ENCODE measurements around the gene C10orf67. TPM values are rescaled to one million over a fixed set of nuclear protein-coding genes. Genes with fewer than 3 reads are reported as not detected.
"Not testable (repeated sequence)": the region's sequence is repeated elsewhere in the genome, so short reads cannot be mapped to it uniquely, and the experiment has no call there.

C10orf67 gene
- total RNA-seq (2014; rRNA removed; shearing (Covaris generic)) = under 0.01 and 0.25 TPM in 2 replicates
- 0.76 and 1.1 TPM in 2 replicates for polyA plus RNA-seq (2016; fragmentation: Nextera tagmentation; extraction: Ambion mirVana)

GRCh38 chr10:23344241-23344841 lies at the start of gene C10orf67:
TSS of gene C10orf67 (minus strand) at chr10:23344797. CDS start at chr10:23344774, 23 bp downstream.
- Histone ChIP-seq H3K9ac (peak within 1 kb of the TSS; percentile 55), H3K4me2 (ENCODE audit: unreplicated experiment) (peak within 1 kb of the TSS; percentile 90), H3K36me3 (ENCODE audit: low read depth) (no peaks in the 10 kb centered on the region), H3K27ac (peak within 1 kb of the TSS; percentile 41; the same call in 1 of the 2 replicates), H3K9me2 (ENCODE audit: insufficient read depth) (no peaks in the 10 kb centered on the region), H2AFZ (peak within 1 kb of the TSS; percentile 89), H3F3A (ENCODE audit: insufficient read depth) (peaks cover 19% of the 10 kb centered on the region), H4K20me1 (ENCODE audit: insufficient read depth) (no peaks in the 10 kb centered on the region), H3K9me3 (ENCODE audit: low read depth) (no peaks in the 10 kb centered on the region), H3K27me3 (replicated peaks; ENCODE audit: insufficient read depth) (no peaks in the 10 kb centered on the region), H3K79me2 (ENCODE audit: insufficient read depth) (no peaks in the 10 kb centered on the region), H3K4me1 (ENCODE audit: insufficient read depth) (peaks cover 40% of the 10 kb centered on the region), H3K4me3 (peak within 1 kb of the TSS; percentile 76)
- peak; percentile 46 for DNase-seq
- WGBS, 2 experiments (ENCODE audit: low coverage in 1 of 2, low lambda C conversion rate in 2 of 2, missing lambda C conversion rate in 2 of 2) = 1 to 2% methylated on average over 21 to 31 of the region's 31 CpGs
- TF ChIP-seq EZH2phosphoT487 (IDR thresholded peaks at IDR 0.05; ENCODE audit: insufficient read depth, low read depth) = no peak
- TF ChIP-seq EZH2 (IDR thresholded peaks at IDR 0.05; ENCODE audit: insufficient read depth, poor library complexity, severe bottlenecking) = no peak
- in situ Hi-C loops (cut with MboI) = no loop called here

GRCh38 chr10:23391821-23392220 lies 47.2 kb upstream of the C10orf67 start:
- no peaks in the 10 kb centered on the region for H3K4me1 ChIP-seq (ENCODE audit: insufficient read depth)
- H3K27ac ChIP-seq = no peak overlapping the region
- H3K9me2 ChIP-seq (ENCODE audit: insufficient read depth) = no peaks in the 10 kb centered on the region
- H4K20me1 ChIP-seq (ENCODE audit: insufficient read depth) = no peaks in the 10 kb centered on the region
- no peaks in the 10 kb centered on the region for H3K9me3 ChIP-seq (ENCODE audit: low read depth)
- H2AFZ ChIP-seq = no peak overlapping the region
- TF ChIP-seq EZH2phosphoT487 (IDR thresholded peaks at IDR 0.05; ENCODE audit: insufficient read depth, low read depth) (no peak), EZH2 (IDR thresholded peaks at IDR 0.05; ENCODE audit: insufficient read depth, poor library complexity, severe bottlenecking) (no peak)
- H3K79me2 ChIP-seq (ENCODE audit: insufficient read depth) = no peaks in the 10 kb centered on the region
- no peak overlapping the region for H3K4me2 ChIP-seq (ENCODE audit: unreplicated experiment)
- in situ Hi-C loops (cut with MboI) = no loop called here
- H3K36me3 ChIP-seq (ENCODE audit: low read depth) = no peaks in the 10 kb centered on the region
- H3F3A ChIP-seq (ENCODE audit: insufficient read depth) = no peaks in the 10 kb centered on the region
- DNase-seq = no peak
- 82 to 91% methylated on average over 2 of the region's 2 CpGs for WGBS, 2 experiments (ENCODE audit: low coverage in 1 of 2, low lambda C conversion rate in 2 of 2, missing lambda C conversion rate in 2 of 2)
- H3K27me3 ChIP-seq (replicated peaks; ENCODE audit: insufficient read depth) = no peaks in the 10 kb centered on the region
- no peak overlapping the region for H3K9ac ChIP-seq
- H3K4me3 ChIP-seq = no peak overlapping the region

- Histone ChIP-seq H3K4me3 (no peak overlapping the region), H3K4me2 (ENCODE audit: unreplicated experiment) (no peak overlapping the region), H3K36me3 (ENCODE audit: low read depth) (no peaks in the 10 kb centered on the region), H3K79me2 (ENCODE audit: insufficient read depth) (no peaks in the 10 kb centered on the region), H3K27ac (no peak overlapping the region), H2AFZ (no peak overlapping the region), H3F3A (ENCODE audit: insufficient read depth) (no peaks in the 10 kb centered on the region), H3K4me1 (ENCODE audit: insufficient read depth) (no peaks in the 10 kb centered on the region), H3K9me3 (ENCODE audit: low read depth) (no peaks in the 10 kb centered on the region), H3K9ac (no peak overlapping the region), H3K27me3 (replicated peaks; ENCODE audit: insufficient read depth) (no peaks in the 10 kb centered on the region), H4K20me1 (ENCODE audit: insufficient read depth) (no peaks in the 10 kb centered on the region), H3K9me2 (ENCODE audit: insufficient read depth) (no peaks in the 10 kb centered on the region)
- in situ Hi-C loops (cut with MboI) = no loop called here
- TF ChIP-seq EZH2phosphoT487 (IDR thresholded peaks at IDR 0.05; ENCODE audit: insufficient read depth, low read depth) (no peak), EZH2 (IDR thresholded peaks at IDR 0.05; ENCODE audit: insufficient read depth, poor library complexity, severe bottlenecking) (no peak)
- WGBS, 2 experiments (ENCODE audit: low coverage in 1 of 2, low lambda C conversion rate in 2 of 2, missing lambda C conversion rate in 2 of 2) = 63 to 64% methylated on average over 4 of the region's 4 CpGs
- no peak for DNase-seq
These were observed 46.2 kb upstream of the C10orf67 start for GRCh38 chr10:23390809-23391208.

GRCh38 chr10:23390408-23390807 lies 45.8 kb upstream of the C10orf67 start:
- H3K9me3 ChIP-seq (ENCODE audit: low read depth); H3K4me3 ChIP-seq; H3K27ac ChIP-seq; DNase-seq; H3K79me2 ChIP-seq (ENCODE audit: insufficient read depth); H3K36me3 ChIP-seq (ENCODE audit: low read depth); H3K27me3 ChIP-seq (replicated peaks; ENCODE audit: insufficient read depth); H3K4me1 ChIP-seq (ENCODE audit: insufficient read depth); H3F3A ChIP-seq (ENCODE audit: insufficient read depth); H3K9ac ChIP-seq; H4K20me1 ChIP-seq (ENCODE audit: insufficient read depth); H3K4me2 ChIP-seq (ENCODE audit: unreplicated experiment); H3K9me2 ChIP-seq (ENCODE audit: insufficient read depth); in situ Hi-C loops (cut with MboI); H2AFZ ChIP-seq: not testable (repeated sequence)
- WGBS, 2 experiments (ENCODE audit: low coverage in 1 of 2, low lambda C conversion rate in 2 of 2, missing lambda C conversion rate in 2 of 2) = 85 to 89% methylated on average over 10 of the region's 10 CpGs

GRCh38 chr10:23387516-23387915 lies 42.9 kb upstream of the C10orf67 start:
- H3K27ac ChIP-seq; H3K9ac ChIP-seq; DNase-seq; in situ Hi-C loops (cut with MboI); H3F3A ChIP-seq (ENCODE audit: insufficient read depth); H2AFZ ChIP-seq; H4K20me1 ChIP-seq (ENCODE audit: insufficient read depth); H3K9me3 ChIP-seq (ENCODE audit: low read depth); H3K4me2 ChIP-seq (ENCODE audit: unreplicated experiment); H3K4me1 ChIP-seq (ENCODE audit: insufficient read depth); H3K9me2 ChIP-seq (ENCODE audit: insufficient read depth); H3K27me3 ChIP-seq (replicated peaks; ENCODE audit: insufficient read depth); H3K79me2 ChIP-seq (ENCODE audit: insufficient read depth); H3K36me3 ChIP-seq (ENCODE audit: low read depth); H3K4me3 ChIP-seq: not testable (repeated sequence)
- WGBS, 2 experiments (ENCODE audit: low coverage in 1 of 2, low lambda C conversion rate in 2 of 2, missing lambda C conversion rate in 2 of 2) = 70 to 72% methylated on average over 3 of the region's 3 CpGs
